WTC11 (cell line): ENCODE data around the gene NINL. TPM values are rescaled to one million over a fixed set of nuclear protein-coding genes. Genes with fewer than 3 reads are reported as not detected.

Experiments used
- ATAC-seq: fragments of 200-7000 bp; cut with Tn5 transposase; 2 replicates; pipeline ENCODE4 v1.10.0; 2021; ENCODE audit warnings: mild to moderate bottlenecking, moderate library complexity
- CTCF ChIA-PET: fragments of 300-600 bp; sonication (Branson Sonifier 250); formaldehyde crosslinking; loops from one replicate; lab custom pipeline; 2021; ENCODE audit warnings: antibody characterized with exemption; lab: Charles Lee
- POLR2A ChIA-PET: fragments of 350-600 bp; sonication (Branson Sonifier 250); formaldehyde crosslinking; loops from one replicate; lab custom pipeline; 2021; ENCODE audit warnings: antibody characterized with exemption; lab: Charles Lee
- DNase-seq: peaks from one replicate; pipeline ENCODE4 v3.0.0; 2021; ENCODE audit warnings: low spot score
- H3K27ac Mint-ChIP-seq: 2 replicates; pipeline ENCODE4 v1.8.0; 2021; ENCODE audit warnings: mixed read lengths
- H3K27me3 Mint-ChIP-seq: 2 replicates; pipeline ENCODE4 v1.8.0; 2021; ENCODE audit warnings: low read depth, mild to moderate bottlenecking, moderate library complexity, mixed read lengths
- H3K36me3 Mint-ChIP-seq: 2 replicates; pipeline ENCODE4 v1.8.0; 2021; ENCODE audit warnings: mixed read lengths
- H3K4me1 Mint-ChIP-seq: 2 replicates; pipeline ENCODE4 v1.8.0; 2022; ENCODE audit warnings: mixed read lengths
- H3K4me3 Mint-ChIP-seq: 2 replicates; pipeline ENCODE4 v1.8.0; 2021; ENCODE audit warnings: mild to moderate bottlenecking, moderate library complexity, mixed read lengths
- H3K9me3 Mint-ChIP-seq: 2 replicates; pipeline ENCODE4 v1.8.0; 2021; ENCODE audit warnings: mixed read lengths
- ATF1 ChIP-seq: sonication (generic); formaldehyde crosslinking; IDR thresholded peaks from 2 replicates; pipeline ENCODE4 v1.8.1; 2023; ENCODE audit warnings: mild to moderate bottlenecking, moderate library complexity, missing genetic modification reagents
- ELF4 ChIP-seq: sonication (generic); formaldehyde crosslinking; IDR thresholded peaks from 2 replicates; pipeline ENCODE4 v1.8.1; 2022; ENCODE audit warnings: low read depth, mild to moderate bottlenecking, moderate library complexity, missing genetic modification reagents
- EMX1 ChIP-seq: fragments of 250-450 bp; sonication (Bioruptor Pico); IDR thresholded peaks from 2 replicates; pipeline ENCODE4 v1.8.0; 2021; ENCODE audit warnings: mild to moderate bottlenecking
- FOXK1 ChIP-seq: sonication (generic); formaldehyde crosslinking; IDR thresholded peaks from 2 replicates; pipeline ENCODE4 v1.8.0; 2022; ENCODE audit warnings: mild to moderate bottlenecking, moderate library complexity, missing genetic modification reagents
- FOXP1 ChIP-seq: sonication (generic); formaldehyde crosslinking; IDR thresholded peaks from 2 replicates; pipeline ENCODE4 v1.8.0; 2022; ENCODE audit warnings: missing genetic modification reagents, mild to moderate bottlenecking, moderate library complexity, borderline replicate concordance
- GABPB1 ChIP-seq: sonication (generic); formaldehyde crosslinking; IDR thresholded peaks from 2 replicates; pipeline ENCODE4 v1.8.1; 2023; ENCODE audit warnings: mild to moderate bottlenecking, missing genetic modification reagents
- JAZF1 ChIP-seq: fragments of 250-450 bp; sonication (Bioruptor Pico); IDR thresholded peaks from 2 replicates; pipeline ENCODE4 v1.9.0; 2021; ENCODE audit warnings: moderate library complexity, mild to moderate bottlenecking, inconsistent platforms
- NR1H2 ChIP-seq: sonication (generic); formaldehyde crosslinking; IDR thresholded peaks from 2 replicates; pipeline ENCODE4 v1.9.0; 2021; ENCODE audit warnings: mild to moderate bottlenecking, moderate library complexity, missing genetic modification reagents
- NR3C1 ChIP-seq: sonication (generic); formaldehyde crosslinking; conservative IDR thresholded peaks from 2 replicates; pipeline ENCODE4 v1.8.1; 2023; ENCODE audit warnings: low read depth, mild to moderate bottlenecking, missing genetic modification reagents
- RELA ChIP-seq: sonication (generic); formaldehyde crosslinking; IDR thresholded peaks from 2 replicates; pipeline ENCODE4 v1.8.1; 2022; ENCODE audit warnings: missing genetic modification reagents, mild to moderate bottlenecking, borderline replicate concordance
- SP1 ChIP-seq: sonication (generic); formaldehyde crosslinking; conservative IDR thresholded peaks from 2 replicates; pipeline ENCODE4 v1.8.1; 2022; ENCODE audit warnings: missing genetic modification reagents
- TEAD4 ChIP-seq: sonication (generic); formaldehyde crosslinking; IDR thresholded peaks from 2 replicates; pipeline ENCODE4 v1.8.0; 2022; ENCODE audit warnings: mild to moderate bottlenecking, missing genetic modification reagents
- ZNF232 ChIP-seq: sonication (generic); formaldehyde crosslinking; IDR thresholded peaks from 2 replicates; pipeline ENCODE4 v1.8.0; 2022; ENCODE audit warnings: mild to moderate bottlenecking, missing genetic modification reagents
- total RNA-seq: library from RNA; stranded (reverse); gene quantifications from 3 replicates; pipeline ENCODE4 v1.2.3, GENCODE V29; 2021
- TF ChIP-seq, protein P1 (sequence below): fragments of 250-450 bp; sonication (Bioruptor Pico); IDR thresholded peaks from 2 replicates; pipeline ENCODE4 v1.9.0; 2021; ENCODE audit warnings: mild to moderate bottlenecking
- TF ChIP-seq, protein P2 (sequence below): sonication (generic); formaldehyde crosslinking; IDR thresholded peaks from 2 replicates; pipeline ENCODE4 v1.8.0; 2023; ENCODE audit warnings: mild to moderate bottlenecking, missing genetic modification reagents
- TF ChIP-seq, protein P3 (sequence below): sonication (generic); formaldehyde crosslinking; IDR thresholded peaks from 2 replicates; pipeline ENCODE4 v1.8.1; 2023; ENCODE audit warnings: mild to moderate bottlenecking, missing genetic modification reagents
- TF ChIP-seq, protein P4 (sequence below): fragments of 200-600 bp; IDR thresholded peaks from 2 replicates; pipeline ENCODE4 v1.8.0; 2022; ENCODE audit warnings: antibody characterized with exemption
- TF ChIP-seq, protein P5 (sequence below): sonication (generic); formaldehyde crosslinking; conservative IDR thresholded peaks from 2 replicates; pipeline ENCODE4 v1.8.1; 2022; ENCODE audit warnings: mild to moderate bottlenecking, missing genetic modification reagents
- TF ChIP-seq, protein P6 (sequence below): sonication (generic); formaldehyde crosslinking; IDR thresholded peaks from 2 replicates; pipeline ENCODE4 v1.8.1; 2022; ENCODE audit warnings: mild to moderate bottlenecking, missing genetic modification reagents, moderate library complexity, borderline replicate concordance

Gene NINL
- total RNA-seq, 1 experiment from 2014 or later: 36.0 TPM

DNA sequence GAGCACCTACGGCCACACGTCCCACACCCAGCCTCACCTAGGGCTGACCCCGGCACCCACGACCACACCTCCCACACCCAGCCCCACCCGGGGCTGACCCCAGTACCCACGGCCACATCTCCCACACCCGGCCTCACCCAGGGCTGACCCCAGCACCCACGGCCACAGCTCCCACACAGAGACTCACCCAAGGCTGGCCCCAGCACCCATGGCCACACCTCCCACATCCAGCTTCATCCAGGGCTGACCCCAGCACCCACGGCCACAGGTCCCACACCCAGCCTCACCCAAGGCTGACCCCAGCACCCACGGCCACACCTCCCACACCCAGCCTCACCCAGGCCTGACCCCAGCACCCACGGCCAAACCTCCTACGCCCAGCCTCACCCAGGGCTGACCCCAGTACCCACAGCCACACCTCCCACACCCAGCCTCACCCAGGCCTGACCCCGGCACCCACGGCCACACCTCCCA is 36.7 kb downstream of the NINL start (continued):
- TF ChIP-seq, protein P1, sequence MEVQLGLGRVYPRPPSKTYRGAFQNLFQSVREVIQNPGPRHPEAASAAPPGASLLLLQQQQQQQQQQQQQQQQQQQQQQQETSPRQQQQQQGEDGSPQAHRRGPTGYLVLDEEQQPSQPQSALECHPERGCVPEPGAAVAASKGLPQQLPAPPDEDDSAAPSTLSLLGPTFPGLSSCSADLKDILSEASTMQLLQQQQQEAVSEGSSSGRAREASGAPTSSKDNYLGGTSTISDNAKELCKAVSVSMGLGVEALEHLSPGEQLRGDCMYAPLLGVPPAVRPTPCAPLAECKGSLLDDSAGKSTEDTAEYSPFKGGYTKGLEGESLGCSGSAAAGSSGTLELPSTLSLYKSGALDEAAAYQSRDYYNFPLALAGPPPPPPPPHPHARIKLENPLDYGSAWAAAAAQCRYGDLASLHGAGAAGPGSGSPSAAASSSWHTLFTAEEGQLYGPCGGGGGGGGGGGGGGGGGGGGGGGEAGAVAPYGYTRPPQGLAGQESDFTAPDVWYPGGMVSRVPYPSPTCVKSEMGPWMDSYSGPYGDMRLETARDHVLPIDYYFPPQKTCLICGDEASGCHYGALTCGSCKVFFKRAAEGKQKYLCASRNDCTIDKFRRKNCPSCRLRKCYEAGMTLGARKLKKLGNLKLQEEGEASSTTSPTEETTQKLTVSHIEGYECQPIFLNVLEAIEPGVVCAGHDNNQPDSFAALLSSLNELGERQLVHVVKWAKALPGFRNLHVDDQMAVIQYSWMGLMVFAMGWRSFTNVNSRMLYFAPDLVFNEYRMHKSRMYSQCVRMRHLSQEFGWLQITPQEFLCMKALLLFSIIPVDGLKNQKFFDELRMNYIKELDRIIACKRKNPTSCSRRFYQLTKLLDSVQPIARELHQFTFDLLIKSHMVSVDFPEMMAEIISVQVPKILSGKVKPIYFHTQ (CRISPR knock-in tag): no peak
- TF ChIP-seq GABPB1: no peak
- TF ChIP-seq ZNF232 (CRISPR knock-in tag): no peak
- TF ChIP-seq, protein P2, sequence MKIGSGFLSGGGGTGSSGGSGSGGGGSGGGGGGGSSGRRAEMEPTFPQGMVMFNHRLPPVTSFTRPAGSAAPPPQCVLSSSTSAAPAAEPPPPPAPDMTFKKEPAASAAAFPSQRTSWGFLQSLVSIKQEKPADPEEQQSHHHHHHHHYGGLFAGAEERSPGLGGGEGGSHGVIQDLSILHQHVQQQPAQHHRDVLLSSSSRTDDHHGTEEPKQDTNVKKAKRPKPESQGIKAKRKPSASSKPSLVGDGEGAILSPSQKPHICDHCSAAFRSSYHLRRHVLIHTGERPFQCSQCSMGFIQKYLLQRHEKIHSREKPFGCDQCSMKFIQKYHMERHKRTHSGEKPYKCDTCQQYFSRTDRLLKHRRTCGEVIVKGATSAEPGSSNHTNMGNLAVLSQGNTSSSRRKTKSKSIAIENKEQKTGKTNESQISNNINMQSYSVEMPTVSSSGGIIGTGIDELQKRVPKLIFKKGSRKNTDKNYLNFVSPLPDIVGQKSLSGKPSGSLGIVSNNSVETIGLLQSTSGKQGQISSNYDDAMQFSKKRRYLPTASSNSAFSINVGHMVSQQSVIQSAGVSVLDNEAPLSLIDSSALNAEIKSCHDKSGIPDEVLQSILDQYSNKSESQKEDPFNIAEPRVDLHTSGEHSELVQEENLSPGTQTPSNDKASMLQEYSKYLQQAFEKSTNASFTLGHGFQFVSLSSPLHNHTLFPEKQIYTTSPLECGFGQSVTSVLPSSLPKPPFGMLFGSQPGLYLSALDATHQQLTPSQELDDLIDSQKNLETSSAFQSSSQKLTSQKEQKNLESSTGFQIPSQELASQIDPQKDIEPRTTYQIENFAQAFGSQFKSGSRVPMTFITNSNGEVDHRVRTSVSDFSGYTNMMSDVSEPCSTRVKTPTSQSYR (CRISPR knock-in tag): no peak

DNA sequence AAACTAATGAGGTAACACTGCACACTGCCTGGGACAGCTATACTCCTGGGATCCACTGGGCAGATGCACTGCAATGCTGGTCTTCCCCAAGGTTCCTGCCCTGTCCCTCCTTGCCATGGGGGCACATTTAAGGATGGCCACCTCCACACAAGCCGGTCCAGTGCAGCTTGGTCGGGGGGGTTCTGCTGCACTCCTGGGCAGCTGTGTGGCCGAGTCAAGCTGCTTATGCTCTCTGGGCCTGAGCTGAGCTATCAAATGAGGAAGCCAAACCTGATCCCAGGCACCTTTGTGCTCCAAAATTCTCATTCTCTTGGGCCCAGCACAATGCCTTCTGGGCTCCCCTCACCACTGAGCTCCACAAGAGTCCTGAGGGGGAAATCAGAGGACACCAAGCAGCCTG is 37.3 kb downstream of the NINL start:
- Mint-ChIP-seq H3K27ac (no peak overlapping the region; the same call in 1 of the 2 replicates), H3K4me1 (peaks cover 69% of the 10 kb centered on the region), H3K27me3 (no peaks in the 10 kb centered on the region), H3K36me3 (peaks cover 3% of the 10 kb centered on the region; the same call in 1 of the 2 replicates), H3K4me3 (no peak overlapping the region), H3K9me3 (no peaks in the 10 kb centered on the region)
- no peak for DNase-seq
- ATAC-seq: no peak
- ChIA-PET CTCF (interaction anchor here (1.0 kb wide), 1 partner anchor 8 kb away, joined by 3 read pairs; no protein-coding TSS in a partner anchor), POLR2A (no interaction called here)
- TF ChIP-seq, protein P3, sequence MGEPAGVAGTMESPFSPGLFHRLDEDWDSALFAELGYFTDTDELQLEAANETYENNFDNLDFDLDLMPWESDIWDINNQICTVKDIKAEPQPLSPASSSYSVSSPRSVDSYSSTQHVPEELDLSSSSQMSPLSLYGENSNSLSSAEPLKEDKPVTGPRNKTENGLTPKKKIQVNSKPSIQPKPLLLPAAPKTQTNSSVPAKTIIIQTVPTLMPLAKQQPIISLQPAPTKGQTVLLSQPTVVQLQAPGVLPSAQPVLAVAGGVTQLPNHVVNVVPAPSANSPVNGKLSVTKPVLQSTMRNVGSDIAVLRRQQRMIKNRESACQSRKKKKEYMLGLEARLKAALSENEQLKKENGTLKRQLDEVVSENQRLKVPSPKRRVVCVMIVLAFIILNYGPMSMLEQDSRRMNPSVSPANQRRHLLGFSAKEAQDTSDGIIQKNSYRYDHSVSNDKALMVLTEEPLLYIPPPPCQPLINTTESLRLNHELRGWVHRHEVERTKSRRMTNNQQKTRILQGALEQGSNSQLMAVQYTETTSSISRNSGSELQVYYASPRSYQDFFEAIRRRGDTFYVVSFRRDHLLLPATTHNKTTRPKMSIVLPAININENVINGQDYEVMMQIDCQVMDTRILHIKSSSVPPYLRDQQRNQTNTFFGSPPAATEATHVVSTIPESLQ (CRISPR knock-in tag): no peak
- TF ChIP-seq SP1 (CRISPR knock-in tag) (no peak), EMX1 (CRISPR knock-in tag) (no peak), JAZF1 (CRISPR knock-in tag) (no peak), ELF4 (CRISPR knock-in tag) (no peak), ATF1 (CRISPR knock-in tag) (no peak), FOXK1 (CRISPR knock-in tag) (no peak), NR3C1 (CRISPR knock-in tag) (no peak), TEAD4 (no peak), NR1H2 (no peak), RELA (CRISPR knock-in tag) (no peak), FOXP1 (no peak)
- TF ChIP-seq, protein P4, sequence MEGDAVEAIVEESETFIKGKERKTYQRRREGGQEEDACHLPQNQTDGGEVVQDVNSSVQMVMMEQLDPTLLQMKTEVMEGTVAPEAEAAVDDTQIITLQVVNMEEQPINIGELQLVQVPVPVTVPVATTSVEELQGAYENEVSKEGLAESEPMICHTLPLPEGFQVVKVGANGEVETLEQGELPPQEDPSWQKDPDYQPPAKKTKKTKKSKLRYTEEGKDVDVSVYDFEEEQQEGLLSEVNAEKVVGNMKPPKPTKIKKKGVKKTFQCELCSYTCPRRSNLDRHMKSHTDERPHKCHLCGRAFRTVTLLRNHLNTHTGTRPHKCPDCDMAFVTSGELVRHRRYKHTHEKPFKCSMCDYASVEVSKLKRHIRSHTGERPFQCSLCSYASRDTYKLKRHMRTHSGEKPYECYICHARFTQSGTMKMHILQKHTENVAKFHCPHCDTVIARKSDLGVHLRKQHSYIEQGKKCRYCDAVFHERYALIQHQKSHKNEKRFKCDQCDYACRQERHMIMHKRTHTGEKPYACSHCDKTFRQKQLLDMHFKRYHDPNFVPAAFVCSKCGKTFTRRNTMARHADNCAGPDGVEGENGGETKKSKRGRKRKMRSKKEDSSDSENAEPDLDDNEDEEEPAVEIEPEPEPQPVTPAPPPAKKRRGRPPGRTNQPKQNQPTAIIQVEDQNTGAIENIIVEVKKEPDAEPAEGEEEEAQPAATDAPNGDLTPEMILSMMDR: no peak
- TF ChIP-seq, protein P5, sequence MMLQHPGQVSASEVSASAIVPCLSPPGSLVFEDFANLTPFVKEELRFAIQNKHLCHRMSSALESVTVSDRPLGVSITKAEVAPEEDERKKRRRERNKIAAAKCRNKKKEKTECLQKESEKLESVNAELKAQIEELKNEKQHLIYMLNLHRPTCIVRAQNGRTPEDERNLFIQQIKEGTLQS (CRISPR knock-in tag): no peak
- TF ChIP-seq, protein P6, sequence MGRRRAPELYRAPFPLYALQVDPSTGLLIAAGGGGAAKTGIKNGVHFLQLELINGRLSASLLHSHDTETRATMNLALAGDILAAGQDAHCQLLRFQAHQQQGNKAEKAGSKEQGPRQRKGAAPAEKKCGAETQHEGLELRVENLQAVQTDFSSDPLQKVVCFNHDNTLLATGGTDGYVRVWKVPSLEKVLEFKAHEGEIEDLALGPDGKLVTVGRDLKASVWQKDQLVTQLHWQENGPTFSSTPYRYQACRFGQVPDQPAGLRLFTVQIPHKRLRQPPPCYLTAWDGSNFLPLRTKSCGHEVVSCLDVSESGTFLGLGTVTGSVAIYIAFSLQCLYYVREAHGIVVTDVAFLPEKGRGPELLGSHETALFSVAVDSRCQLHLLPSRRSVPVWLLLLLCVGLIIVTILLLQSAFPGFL (CRISPR knock-in tag): no peak
